ENCODE measurements around the gene AATK.

AATK gene, protein sequence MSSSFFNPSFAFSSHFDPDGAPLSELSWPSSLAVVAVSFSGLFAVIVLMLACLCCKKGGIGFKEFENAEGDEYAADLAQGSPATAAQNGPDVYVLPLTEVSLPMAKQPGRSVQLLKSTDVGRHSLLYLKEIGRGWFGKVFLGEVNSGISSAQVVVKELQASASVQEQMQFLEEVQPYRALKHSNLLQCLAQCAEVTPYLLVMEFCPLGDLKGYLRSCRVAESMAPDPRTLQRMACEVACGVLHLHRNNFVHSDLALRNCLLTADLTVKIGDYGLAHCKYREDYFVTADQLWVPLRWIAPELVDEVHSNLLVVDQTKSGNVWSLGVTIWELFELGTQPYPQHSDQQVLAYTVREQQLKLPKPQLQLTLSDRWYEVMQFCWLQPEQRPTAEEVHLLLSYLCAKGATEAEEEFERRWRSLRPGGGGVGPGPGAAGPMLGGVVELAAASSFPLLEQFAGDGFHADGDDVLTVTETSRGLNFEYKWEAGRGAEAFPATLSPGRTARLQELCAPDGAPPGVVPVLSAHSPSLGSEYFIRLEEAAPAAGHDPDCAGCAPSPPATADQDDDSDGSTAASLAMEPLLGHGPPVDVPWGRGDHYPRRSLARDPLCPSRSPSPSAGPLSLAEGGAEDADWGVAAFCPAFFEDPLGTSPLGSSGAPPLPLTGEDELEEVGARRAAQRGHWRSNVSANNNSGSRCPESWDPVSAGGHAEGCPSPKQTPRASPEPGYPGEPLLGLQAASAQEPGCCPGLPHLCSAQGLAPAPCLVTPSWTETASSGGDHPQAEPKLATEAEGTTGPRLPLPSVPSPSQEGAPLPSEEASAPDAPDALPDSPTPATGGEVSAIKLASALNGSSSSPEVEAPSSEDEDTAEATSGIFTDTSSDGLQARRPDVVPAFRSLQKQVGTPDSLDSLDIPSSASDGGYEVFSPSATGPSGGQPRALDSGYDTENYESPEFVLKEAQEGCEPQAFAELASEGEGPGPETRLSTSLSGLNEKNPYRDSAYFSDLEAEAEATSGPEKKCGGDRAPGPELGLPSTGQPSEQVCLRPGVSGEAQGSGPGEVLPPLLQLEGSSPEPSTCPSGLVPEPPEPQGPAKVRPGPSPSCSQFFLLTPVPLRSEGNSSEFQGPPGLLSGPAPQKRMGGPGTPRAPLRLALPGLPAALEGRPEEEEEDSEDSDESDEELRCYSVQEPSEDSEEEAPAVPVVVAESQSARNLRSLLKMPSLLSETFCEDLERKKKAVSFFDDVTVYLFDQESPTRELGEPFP (N-terminal part only)

DNA sequence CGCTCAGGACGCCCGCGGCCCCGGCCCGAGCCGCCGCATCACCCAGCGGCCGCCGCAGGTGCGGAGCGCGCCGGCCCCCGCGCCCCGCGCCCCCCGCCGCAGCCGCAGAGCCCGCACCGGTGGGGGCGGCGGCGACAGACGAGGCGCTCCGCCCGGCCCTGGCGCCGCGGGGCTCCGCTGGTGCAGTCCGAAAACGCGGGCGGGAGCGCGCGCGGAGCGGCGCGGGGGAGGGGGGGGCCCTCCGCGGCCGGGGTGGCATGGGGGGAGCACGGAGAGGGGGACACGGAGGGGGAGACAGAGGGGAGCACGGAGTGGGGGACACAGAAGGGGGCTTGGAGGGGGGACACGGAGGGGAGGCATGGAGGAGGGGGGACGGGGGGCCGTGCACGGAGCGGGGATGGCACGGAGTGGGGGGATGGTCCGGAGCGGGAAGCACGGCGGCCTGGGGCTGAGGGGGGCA, at the start of gene AATK:
Gene AATK (minus strand): TSS at position 189 of the 460 bp plus-strand sequence. CDS start 229 bp downstream, outside the sequence.
- DNase-seq: peak; percentile 20

DNA sequence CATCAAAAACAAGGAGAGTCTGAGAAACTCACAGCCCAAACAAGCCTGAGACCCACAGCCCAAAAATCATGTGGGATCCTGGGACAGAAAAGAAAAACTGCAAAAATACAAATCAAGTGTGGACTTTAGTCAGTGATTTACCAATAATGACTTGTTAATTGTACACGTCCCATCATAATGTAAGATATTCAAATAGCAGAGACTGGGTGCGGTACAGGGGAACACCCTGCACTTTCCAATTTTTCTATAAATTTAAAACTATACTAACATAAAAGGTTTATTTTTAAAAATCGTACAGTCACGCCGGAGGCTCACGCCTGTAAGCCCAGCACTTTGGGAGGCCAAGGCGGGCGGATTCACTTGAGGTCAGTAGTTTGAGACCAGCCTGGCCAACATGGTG, 48.0 kb upstream of the AATK start:
- DNase-seq: no peak

DNA sequence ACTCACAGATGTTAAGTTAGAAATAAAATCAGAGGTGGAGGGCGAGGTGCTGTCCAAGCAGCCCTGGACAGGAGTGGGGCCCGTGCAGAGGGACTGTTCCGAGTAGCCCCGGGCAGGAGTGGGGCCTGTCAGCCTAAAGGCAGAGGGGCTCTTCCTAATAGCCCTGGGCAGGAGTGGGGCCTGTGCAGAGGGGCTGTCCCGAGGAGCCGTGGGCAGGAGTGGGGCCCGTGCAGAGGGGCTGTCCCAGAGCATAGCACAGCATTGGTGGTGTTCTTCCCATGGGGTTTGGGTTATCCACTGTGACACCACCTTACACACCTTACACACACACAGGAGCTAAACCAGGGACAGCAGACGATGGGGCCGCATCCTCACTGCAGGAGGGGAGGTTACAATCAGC, 46.3 kb upstream of the AATK start:
- no peak for DNase-seq

DNA sequence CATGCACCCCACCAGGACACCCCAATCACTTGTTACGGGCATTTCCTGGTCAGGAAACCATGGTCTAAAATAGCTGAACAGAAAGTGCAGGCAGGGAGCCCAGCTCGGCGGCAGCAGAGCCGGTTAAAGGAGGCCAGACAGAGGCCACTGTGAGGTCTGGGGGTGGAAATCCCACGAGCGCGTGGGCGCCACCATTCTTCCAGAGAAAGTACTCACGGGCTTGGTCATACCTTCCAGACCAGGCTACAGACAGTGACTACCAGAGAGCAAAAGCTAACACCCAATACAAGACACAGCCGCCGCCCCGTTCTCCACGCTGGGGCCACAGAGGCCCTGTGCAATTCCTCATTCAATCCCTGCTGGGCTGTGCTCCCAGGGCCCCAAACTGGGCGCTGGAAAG, 44.8 kb upstream of the AATK start:
- DNase-seq: no peak

DNA sequence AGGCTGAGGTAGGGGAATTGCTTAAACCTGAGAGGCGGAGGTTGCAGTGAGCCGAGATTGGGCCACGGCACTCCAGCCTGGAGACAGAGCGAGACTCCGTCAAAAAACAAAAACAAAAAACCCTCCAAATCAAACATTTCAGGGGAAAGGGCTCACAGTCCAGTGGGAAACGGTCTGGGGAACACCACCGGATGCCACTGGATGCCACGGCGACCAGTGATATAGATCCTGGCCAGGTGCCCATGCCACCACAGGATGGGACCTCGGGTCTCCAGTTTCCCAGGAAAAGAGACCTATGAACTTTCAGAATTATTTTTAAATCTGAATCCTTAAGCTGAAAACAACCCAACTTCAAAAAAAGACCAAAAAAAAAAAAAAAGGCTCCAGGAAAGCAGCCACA, 44.4 kb upstream of the AATK start:
- no peak for DNase-seq

DNA sequence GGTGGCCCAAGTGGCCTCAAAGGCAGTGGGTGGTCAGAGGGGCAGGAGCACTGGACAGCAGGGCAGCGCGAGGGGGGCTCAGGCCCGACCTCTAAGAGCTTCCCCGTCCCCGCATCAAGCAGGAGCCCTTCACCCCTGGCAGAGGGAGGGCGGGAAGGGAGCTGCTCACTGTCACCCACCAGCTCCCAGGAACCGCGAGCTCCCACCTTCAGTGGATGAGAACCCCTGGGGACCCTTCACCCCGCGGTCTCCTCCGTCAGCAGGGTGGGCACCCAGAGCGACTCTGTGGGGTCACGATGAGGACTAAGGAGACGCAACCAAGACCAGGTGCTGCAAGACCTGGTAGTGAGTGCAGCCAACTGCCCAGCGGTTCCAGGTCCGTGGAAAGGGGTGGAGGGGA, 43.1 kb upstream of the AATK start:
- DNase-seq: no peak

DNA sequence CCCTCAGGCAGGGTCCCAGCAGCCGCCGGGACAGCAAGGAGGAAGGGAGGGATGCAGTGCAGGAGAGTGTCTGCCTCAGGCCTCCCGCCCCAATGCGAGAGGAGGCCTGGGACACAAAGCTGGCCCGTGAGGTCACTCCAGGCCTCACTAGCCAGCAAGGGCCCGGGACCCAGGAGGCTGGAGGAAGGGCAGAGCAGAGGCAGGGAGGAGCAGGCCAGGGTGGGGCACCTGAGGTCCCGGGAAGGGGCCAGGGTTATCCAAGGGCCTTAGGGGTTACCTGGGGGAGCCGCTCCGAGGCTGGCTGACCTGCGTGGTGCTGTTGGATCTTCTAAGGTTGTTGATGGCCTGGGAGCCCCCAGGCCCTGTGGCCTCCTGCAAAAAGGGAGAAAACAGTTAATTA, 42.6 kb upstream of the AATK start:
- DNase-seq: no peak

DNA sequence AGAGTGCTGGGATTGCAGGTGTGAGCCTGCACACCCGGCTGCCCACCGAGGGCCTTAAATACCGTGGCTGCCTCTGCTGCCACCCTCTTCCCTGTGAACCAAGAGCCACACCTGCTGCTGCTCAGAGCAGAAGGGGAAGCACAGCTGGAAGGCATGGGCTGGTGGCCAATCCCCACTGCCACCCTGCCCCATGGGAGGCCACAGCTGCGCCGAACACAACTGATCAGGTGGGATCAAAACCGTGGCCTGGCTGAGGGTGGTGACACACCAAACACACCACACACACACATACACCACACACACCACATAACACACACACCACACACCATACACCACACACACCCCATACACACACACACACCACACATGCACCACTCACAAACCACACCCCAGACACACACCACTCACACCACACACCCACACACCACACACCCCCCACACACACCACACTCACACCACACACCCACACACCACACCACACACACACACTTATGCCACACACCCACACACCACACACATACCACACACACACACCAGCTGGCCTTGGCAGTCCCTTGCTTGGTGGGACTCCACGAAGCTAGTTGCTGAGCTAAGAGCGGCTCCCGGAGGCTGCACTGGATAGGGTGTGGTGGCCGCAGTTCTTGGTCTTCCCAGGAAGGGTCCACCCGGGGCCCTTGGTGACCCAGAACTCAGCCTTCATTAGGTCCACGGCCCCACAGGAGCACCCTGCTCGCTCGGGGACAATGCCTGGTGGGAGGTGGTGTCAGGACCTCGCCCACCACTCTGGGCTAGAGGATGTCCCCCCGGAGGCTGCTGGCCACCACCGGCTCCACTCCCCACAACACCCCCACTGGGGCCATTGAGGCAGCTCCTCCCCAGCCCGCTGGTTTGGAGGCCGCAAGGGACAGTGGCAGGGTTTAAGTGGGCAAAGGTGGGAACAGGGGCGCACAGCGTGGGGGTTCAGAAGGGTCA, 41.9 kb upstream of the AATK start:
- DNase-seq: peak; percentile 77

DNA sequence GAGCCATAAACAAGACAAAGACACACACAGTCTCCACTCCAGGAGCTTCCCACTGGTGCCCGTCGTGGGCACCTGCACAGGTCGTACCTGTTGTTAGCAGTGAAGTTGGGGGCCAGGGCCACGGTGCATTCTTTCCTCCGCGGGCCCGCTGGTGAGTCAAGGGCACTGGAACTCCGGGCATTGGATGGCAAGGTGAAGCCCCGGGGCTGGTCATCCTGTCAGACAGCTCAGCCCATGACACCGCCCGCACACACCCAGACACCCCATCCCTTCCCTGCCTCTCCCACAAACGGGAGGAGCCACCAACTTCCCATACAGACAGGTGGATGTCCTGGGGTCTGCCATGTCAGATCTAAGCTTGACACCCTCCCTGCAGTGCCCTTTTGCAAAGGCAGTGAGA, 40.6 kb upstream of the AATK start:
- DNase-seq: no peak

DNA sequence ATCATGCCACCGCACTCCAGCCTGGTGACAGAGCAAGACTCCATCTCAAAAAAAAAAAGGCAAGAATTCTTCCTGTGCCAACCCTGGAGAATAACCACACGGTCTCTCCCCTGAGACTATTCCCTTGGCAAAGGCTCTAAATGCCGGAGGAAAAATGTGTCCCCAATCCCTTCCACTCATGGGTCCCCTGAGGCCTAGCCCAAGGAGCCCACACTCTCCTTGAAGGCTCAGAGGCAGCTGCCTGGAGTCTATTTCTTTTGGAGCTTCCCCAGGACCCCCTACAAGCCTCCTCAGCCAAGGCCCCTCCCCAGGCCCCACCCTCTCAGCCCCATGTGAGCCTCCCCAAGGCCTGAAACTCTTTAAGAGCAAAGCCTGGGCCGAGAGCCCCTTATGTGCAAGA, 40.1 kb upstream of the AATK start:
- no peak for DNase-seq

DNA sequence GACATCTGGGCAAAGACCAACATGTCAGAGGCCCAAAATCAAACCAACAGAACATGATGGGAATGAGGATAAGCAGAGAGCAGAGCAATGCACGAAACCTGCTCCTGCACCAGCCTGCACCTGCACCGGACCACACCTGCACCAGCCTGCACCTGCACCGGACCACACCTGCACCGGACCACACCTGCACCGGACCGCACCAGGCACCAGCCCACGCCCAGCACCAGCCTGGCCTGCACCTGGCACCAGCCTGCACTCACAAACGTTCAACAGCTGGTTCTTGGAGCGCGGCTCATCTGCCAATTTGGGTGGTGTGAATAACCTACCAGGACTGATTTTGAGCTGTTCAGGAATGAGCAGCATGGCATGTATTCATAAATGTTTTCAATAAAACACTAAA, 38.6 kb upstream of the AATK start:
- no peak for DNase-seq

DNA sequence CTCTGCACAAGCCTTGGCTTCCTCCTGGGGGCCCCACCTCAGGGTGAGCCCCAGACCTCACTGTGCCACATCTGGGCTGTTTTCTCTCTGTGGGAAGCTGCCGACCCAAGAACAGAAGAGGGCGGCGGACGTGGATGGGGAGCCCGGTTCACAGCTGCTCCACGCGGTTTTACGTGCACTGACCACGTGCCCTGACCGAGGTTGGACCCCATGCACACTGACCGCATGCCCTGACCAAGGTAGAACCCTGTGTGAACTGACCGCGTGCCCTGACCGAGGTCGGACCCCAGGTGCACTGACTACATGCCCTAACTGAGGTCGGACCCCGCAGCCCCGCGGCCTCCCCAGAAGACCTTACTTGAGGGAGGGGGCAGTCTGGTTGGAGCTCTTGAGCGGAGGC, 37.1 kb upstream of the AATK start:
- no peak for DNase-seq

DNA sequence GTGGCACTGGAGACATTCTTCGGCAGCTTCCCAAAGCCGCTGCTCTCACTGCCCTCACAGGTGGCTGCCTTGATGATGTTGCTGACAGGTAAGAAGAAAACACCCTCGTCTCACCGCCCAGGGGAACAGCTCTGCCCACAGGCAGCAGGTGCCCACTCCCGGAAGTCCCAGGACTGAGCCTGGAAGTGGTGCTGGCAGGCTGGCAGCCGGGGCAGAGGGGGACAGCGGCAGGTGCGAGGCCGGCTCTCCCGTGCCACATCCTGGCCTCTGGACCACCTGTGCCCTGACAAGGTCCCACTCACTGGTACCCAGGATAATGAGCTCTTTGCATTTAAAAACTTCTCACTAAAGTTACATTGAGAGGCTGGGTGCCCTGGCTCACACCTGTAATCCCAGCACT, 36.3 kb upstream of the AATK start:
- DNase-seq: no peak

DNA sequence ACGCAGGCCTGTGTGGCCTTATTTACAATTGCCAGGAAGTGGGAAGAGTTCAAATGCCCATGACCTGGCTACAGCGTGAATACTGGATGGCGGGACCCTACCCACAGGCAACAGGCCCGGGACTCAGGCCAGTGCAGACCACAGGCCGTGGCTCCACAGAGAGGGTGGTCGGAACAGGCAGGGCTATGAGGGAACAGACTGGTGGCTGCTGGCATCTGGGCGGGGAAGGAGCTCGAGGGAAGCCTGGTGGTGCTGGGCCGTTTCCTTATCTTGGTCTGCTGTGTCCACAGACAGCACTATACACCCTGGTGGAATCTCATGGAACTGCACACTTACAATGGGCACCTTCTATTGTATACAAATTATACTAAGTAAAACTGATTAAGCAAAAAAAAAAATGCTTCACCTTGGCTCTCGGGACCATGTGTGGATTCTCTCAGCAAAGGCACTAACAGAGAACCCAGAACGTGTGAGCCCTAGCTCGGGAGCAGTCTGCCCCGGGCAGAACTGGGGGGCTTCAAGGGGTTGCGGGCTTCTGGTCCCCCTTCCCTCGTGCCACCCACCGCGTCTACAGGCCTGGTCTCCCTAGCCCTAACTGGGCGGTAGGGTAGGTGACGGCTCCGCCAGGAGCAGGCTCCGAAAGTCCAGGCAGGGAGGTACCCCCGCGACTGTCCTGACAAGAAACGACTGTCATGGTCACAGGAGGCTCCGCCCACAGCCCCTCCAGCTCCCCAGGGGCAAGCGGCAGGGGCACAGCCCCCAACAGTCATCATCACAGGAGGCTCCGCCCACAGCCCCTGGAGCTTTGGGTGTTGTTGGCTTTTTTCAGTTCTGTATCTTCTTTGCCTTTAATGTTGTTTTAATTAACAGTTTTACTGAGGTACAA, 34.9 kb upstream of the AATK start:
- no peak for DNase-seq

DNA sequence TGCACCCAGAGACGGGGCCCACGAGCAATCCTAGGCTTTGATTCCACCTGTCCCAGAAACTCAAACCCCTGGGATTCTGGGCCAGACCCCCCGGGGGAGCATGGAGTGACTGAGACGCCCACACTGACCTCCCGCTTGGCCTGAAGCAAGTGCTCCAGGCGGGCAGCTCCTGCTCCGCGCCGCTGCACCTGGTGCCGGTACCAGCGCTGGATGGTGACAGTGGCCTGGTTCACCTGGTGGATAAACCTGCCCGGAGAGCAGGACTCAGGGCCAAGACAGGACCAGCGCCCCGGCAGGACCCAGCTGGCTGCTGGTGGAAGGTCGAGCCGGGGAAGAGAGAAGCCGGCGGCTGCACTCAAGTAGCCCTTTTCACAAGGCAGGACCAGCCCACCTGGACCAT, 34.2 kb upstream of the AATK start:
- no peak for DNase-seq

DNA sequence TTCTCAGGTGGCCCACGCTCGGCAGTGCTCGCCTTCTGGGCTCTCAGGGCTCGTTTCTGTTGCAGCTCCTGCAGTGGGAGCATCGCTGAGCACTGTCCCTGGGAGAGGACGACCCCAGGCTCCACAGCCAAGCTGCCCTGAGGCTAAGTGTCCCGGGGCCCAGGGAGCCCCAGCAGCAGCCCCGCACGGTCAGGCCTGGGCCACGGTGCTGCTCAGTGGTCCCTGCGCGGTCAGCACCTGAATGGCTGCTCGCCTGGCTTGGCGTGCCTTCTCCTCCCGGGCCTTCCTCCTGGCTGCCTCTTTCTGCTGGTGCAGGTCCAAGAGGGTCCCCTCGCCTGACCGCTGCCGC, 33.4 kb upstream of the AATK start:
- no peak for DNase-seq

DNA sequence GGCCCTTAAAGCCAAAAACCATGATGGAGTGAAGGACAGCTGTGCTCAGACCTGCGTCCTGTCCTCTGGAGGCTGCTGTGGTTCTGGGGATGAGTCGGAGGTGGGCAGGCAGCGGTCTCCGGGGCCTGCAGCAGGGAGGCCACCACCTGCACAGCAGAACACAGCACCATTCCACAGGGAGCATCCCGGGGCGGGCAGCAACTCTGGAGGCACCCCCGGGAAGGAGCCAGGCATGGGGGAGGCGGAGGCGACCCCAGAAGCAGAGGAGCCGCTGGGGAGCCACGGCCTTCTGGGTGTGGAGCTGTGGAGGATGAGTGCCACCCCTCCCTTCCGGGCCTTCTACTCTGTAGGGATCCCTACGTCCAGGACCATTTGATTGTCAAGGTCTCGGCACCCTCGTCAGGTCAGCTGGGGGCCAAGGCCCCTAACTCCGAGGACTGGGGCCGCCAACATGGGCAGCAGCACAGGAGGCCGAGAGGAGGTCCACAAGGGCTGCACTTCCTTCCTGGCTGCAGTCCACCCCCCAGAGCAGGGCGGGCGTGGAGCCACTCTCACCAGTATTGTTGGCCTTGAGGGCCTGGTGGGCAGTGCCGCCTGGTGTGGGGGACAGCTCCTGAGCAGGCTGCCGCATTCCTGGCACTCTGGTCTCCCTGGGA, 32.9 kb upstream of the AATK start:
- no peak for DNase-seq

DNA sequence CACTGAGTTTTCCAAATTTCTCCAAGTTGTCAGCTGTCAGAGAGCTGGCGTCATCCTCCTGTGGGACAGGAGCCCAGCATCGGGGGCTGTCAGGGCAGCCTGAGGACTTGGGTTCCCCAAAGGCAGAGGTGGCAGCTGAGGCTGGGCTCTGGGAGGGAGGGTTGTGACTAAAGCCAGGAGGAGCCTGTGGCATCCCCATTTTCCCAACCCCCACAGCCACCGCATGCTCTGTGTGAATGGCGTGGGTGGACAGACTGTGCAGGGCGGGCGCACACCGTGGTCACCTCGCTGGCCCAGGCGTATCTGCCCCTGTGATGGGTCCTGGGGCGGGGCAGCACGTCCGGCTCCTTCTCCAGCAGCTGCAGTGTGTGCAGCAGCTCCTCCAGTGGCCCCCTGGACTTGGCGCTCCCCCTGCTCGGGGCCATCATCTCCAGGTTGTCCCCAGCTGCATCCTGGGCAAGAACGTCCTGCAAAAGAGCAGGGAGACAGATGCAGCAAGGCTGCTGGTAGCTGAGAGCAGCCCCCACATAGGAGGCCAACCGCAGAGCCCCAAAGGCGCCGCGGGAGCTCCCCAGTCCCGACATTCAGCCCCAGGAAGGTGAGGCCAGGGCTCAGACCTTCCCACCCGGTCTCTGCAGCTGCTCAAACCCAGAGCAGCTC, 31.9 kb upstream of the AATK start:
- DNase-seq: no peak

DNA sequence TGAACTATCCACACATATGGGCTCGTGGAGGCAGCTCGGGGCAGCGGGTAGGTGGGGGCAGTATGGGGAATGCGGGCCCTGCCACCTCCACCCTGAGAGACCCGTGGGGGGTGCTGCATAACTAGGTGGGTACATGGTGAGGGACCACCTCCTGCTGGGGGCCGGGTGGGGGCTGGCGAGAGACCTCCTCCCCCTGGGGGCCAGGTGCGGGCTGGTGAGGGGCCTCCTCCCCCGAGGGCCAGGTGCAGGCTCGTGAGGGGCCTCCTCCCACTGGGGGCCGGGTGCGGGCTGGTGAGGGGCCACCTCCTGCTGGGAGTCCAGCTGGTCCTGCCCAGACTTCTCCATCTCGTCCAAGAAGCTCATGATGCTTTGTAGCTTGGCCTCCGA, 31.4 kb upstream of the AATK start:
- DNase-seq: no peak
